GM21423 (cell line): ENCODE data around the gene KLHL3.
A peak's percentile ranks its signal among the peaks of the same experiment; 100 is the strongest.

Experiments
- ATAC-seq: cut with Tn5 transposase; IDR thresholded peaks from one replicate; pipeline ENCODE4 v1.9.1; 2021; ENCODE audit warnings: mild to moderate bottlenecking, moderate library complexity; ENCODE audit not compliant: unreplicated experiment

The KLHL3 gene

GRCh38 chr5:137747848-137748247 is 12.0 kb upstream of the KLHL3 start:
- ATAC-seq: no peak

GRCh38 chr5:137743031-137743640 is 7.2 kb upstream of the KLHL3 start:
- peak; percentile 71 for ATAC-seq

GRCh38 chr5:137741718-137742117 is 5.8 kb upstream of the KLHL3 start:
- no peak for ATAC-seq

GRCh38 chr5:137739737-137740136 is 3.8 kb upstream of the KLHL3 start:
- ATAC-seq: no peak

DNA sequence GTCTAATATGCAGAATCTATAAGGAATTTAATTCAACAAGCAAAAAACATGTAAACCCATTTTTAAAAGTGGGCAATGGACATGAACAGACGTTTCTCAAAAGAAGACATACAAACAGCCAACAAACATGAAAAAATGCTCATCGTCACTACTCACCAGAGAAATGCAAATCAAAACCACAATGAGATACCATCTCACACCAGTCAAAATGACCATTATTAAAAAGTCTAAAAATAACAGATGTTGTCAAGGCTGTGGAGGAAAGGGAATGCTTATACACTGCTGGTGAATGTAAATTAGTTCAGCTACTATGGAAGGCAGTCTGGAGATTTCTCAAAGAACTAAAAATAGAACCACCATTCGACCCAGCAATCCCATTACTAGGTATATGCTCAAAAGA is 3.1 kb upstream of the KLHL3 start:
- no peak for ATAC-seq

DNA sequence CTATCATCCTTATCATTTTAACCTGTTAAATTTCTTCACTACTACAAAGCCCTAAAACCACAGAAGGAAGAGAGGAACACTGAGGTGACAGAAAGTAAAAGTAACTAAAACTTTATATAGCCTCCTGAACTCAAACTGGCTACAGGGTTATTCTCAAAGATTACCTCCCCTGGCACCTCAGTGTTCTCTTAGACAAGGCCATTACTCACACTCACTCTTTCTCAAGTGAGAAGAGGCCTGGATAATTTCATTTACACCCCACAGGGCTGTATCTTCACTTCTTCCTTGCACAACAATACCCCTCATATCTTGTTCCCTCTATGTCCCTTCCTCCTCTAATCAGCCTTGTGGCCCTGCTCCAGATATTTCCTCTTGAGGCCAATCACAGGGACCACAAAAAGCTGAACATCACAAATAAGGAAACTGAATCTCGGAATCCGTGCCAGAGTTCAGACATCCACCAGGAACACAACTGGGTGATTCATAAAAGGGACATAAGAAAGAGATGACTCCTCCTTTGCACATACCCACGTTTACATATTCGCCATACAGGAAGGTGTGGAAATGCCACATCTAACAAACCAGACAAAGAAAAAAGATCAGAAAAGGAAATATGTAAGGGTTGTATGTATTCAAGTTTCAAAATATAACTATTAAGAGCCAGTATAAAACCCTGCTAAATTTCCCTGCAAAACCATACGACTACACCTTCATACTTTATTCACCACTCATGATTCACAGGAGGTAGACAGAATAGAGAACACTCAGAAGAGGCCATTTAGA is 1.7 kb upstream of the KLHL3 start:
- ATAC-seq: peak; percentile 29

GRCh38 chr5:137736496-137736895 is 607 bp upstream of the KLHL3 start:
- no peak for ATAC-seq

DNA sequence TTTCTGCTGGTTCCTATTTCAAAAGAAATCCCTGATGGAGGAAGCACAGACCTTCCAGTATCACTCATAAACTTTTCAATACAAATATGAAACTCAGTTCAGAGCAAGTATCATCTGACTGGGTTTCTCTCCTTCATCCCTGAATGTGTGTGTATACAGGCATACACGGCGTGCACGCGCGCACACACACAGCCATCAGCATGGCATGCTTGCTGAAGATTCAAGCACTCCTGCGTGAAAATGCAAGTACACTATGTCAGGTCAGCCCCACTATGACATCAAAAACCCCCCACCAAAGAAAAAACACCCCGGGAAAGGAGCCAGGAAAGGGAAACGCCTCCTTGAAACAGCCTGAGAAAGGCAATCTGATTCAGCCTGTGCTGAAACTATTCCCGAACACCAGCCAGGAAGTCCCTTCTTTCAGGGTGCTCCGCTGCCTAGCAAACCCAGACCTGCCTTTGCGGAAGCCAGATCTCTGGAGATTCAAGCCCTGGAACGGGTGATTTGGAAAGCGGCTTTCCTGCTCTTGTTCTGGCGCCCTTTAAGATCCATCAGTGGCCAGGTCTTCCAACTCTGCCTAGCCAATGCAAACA is 831 bp downstream of the KLHL3 start:
- peak; percentile 20 for ATAC-seq

DNA sequence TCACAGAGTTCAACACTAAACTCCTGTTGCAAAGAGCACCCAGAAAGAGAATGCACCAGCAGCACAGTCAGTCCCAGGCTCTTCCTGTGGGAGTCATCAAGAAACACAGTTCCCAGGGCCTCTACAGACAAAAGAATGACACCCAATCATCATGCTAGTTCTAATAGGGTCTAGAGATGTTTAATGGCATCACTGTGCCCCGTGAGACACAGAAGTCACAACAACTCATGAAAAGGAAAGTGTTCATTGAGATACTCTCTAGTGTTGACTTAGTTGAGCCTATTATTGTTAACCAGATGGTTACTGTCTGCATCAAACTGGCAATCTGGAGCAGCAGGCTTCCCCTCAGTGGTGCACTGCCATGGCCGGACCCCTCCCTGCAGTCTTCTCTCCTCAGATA is 1.6 kb downstream of the KLHL3 start:
- ATAC-seq: no peak

DNA sequence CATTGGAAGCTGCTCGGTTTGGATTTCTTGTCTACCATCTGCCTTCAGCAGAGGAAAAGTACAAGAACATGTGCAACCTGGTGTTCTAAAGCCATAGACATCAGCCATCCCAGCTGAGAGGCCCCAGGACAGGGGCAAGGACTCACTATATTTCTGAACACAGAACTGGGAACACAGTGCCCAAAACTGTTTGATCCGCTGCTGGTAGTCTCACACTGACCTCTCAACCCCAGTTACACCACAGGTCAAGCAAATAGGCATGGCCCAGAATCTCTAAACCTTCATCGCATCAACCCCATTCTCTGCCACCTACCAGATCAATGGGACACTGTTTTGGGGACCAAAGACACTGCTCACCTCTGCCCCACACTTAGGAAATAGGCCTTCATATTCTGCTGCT is 2.0 kb downstream of the KLHL3 start:
- no peak for ATAC-seq

DNA sequence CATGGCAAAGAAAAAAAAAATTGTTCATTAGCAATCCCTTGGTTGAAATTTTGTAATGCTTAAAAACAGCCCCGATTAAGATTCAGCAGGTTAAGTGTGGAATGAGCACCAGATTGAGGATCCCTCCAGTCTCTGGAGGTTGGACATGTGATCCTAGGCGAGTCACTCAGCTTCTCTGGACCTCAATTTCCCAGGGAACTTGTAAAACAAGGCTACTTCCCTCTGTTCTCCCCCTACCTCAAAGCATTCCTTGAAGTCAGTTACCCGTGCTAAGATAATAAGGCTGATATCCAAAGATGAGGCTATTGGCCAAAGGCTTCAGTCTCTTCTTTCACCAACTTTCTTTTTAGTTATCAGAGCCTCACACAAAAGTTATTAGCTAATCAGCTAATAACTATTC is 2.9 kb downstream of the KLHL3 start:
- ATAC-seq: no peak

GRCh38 chr5:137731176-137731575 is 4.7 kb downstream of the KLHL3 start:
- no peak for ATAC-seq

GRCh38 chr5:137730336-137730735 is 5.6 kb downstream of the KLHL3 start:
- no peak for ATAC-seq

- no peak for ATAC-seq
Observed at GRCh38 chr5:137728048-137728447, 7.8 kb downstream of the KLHL3 start.

DNA sequence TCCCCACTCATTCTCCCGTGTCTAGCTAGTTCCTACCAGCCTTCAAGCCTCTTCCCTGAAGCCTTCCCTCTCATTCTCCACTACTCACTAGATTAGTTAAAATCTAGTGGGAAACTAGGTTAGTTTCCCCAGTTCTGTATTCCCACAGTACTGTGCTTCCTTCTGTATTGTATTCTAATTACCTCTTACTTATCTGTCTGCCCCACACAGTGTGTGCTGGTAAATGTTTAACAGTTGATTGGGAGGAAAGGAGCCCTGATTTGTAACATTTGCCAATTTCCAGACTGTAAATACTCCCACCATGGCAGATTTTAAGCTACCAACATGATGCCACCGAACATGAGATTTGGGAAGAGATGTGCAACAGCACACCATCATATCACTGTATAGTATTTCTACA is 8.3 kb downstream of the KLHL3 start:
- no peak for ATAC-seq

DNA sequence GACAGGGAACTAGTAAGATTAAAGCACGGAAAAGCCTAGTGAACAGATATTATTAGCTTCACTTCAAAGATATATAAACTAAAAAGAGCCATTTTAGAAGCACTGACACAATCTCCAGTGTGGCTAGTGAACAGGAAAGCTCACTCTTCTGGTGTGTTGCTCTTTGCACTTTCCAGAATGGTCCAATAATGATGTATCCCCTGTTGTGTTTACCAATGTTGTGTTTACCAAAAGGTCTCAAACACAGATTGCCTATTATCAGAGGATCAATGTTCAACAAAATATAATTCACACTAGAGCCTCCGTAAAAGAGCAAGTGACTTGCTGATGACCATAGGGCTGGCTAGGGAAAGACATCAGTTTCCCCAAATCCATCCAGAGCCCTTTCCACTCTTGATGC is 11.6 kb downstream of the KLHL3 start:
- ATAC-seq: no peak

DNA sequence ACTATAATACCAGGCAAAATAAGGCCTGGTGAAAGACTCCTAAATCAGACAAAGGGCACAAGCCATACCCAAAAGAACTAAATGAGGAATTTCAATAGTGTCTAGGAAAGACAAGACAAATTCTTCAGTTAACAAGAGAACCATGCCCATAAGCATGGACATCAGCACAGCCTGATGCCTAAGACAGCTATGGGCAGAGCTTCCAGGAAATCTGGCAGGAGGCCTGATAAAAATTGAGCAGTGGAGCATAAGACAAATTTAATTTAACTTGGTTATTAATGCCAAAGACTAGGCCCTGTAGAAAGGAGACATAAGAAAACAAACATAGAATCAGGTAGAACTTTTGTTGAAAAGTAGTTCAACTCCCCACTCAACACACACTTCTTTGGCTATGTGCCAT is 17.3 kb downstream of the KLHL3 start:
- no peak for ATAC-seq

- ATAC-seq: no peak
Observed at GRCh38 chr5:137716337-137716736, 19.6 kb downstream of the KLHL3 start.

- no peak for ATAC-seq
Observed at GRCh38 chr5:137715456-137715855, 20.4 kb downstream of the KLHL3 start.

GRCh38 chr5:137714946-137715345 is 20.9 kb downstream of the KLHL3 start:
- ATAC-seq: no peak

DNA sequence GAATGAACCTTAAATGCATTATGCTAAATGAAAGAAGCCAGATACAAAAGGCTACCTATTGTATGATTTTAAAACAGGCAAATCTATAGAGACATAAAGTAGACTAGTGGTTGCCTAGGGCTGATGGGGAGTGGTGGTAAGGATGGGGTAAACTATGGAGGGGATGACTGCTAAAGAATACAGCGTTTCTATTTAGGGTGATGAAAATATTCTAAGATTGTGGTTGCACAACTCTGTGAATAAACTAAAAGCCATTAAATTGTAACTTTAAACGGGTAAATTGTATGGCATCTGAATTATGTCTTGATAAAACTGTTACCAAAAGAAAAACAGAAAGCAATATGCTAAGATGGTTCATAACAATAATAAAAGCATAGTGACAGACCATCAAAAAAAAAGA is 21.4 kb downstream of the KLHL3 start:
- no peak for ATAC-seq

- no peak for ATAC-seq
Observed at GRCh38 chr5:137712139-137712667, 23.7 kb downstream of the KLHL3 start.
